BJ (cell line): Measurements from ENCODE around the gene FITM1. TPM values are rescaled to one million over a fixed set of nuclear protein-coding genes. Genes with fewer than 3 reads are reported as not detected.

Experiments used
- CTCF ChIA-PET: fragments of 350-600 bp; formaldehyde crosslinking; extraction: SDS; loops from one replicate; lab custom pipeline; 2021; ENCODE audit warnings: antibody characterized with exemption, inconsistent platforms; lab: Yijun Ruan, JAX
- POLR2A ChIA-PET: fragments of 300-600 bp; sonication (Branson Sonifier 250); formaldehyde crosslinking; extraction: SDS; loops from one replicate; lab custom pipeline; 2021; ENCODE audit warnings: antibody characterized with exemption; lab: Charles Lee
- DNase-seq: peaks from one replicate; pipeline ENCODE4 v3.0.0-alpha.2; 2011; ENCODE audit warnings: low read depth
- H3K27me3 ChIP-seq: 2 replicates; pipeline ENCODE4 v1.6.0; 2011; ENCODE audit warnings: low read length; ENCODE audit not compliant: control insufficient read depth, insufficient read depth
- H3K36me3 ChIP-seq: 2 replicates; pipeline ENCODE4 v1.5.1; 2011; ENCODE audit warnings: low read length; ENCODE audit not compliant: control insufficient read depth, insufficient read depth
- H3K4me3 ChIP-seq: 2 replicates; pipeline ENCODE4 v1.5.1; 2011; ENCODE audit warnings: low read depth, mild to moderate bottlenecking, control low read depth, low read length
- polyA plus RNA-seq: library from polyadenylated mRNA; depleted of rRNA; stranded (reverse); fragments of >200 nt; gene quantifications from 2 replicates; pipeline ENCODE4 v1.2.3, GENCODE V29; 2011
- TF ChIP-seq, protein P1 (sequence below): IDR thresholded peaks from 2 replicates; pipeline ENCODE4 v1.5.1; 2011; ENCODE audit warnings: low read depth, mild to moderate bottlenecking, control low read depth, inconsistent platforms, low read length, moderate library complexity; ENCODE audit not compliant: insufficient read depth

Gene FITM1
- polyA plus RNA-seq, 1 experiment: 0.10 TPM

DNA sequence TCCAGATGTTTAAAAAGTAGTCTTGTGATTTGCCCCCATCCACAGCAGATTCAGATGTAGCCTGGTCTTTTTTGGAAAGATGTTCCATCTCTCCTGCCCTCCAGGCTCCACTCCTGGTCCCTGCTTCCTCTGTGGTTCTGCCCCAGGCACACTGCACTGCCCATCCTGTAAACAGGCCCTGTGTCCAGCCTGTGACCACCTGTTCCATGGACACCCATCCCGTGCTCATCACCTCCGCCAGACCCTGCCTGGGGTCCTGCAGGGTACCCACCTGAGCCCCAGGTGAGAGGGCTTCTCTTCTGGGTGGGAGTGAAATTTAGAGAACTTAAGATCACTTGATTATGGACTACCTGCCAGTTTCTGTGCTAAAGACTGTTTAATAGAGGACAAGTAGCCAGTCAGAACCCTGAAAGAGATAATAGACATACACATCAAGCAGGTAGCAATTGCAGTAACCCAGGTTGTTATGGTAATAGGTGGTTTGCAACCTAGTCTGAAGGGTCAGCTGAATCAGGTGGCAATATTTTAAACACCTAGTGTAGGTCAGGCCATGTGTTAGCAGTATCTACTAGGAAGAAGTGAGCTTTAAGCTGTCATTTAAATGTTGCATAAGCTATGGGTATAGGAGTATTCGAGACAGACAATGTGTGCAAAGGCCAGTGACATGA is 19.0 kb downstream of the FITM1 start:
- ChIA-PET CTCF (interaction anchor here (4.0 kb wide), 1 partner anchor 11 kb away, joined by 35 read pairs; the partner anchor contains the start of gene IRF9), POLR2A (no interaction called here)
- no peaks in the 10 kb centered on the region for H3K27me3 ChIP-seq
- DNase-seq: no peak
- TF ChIP-seq, protein P1, sequence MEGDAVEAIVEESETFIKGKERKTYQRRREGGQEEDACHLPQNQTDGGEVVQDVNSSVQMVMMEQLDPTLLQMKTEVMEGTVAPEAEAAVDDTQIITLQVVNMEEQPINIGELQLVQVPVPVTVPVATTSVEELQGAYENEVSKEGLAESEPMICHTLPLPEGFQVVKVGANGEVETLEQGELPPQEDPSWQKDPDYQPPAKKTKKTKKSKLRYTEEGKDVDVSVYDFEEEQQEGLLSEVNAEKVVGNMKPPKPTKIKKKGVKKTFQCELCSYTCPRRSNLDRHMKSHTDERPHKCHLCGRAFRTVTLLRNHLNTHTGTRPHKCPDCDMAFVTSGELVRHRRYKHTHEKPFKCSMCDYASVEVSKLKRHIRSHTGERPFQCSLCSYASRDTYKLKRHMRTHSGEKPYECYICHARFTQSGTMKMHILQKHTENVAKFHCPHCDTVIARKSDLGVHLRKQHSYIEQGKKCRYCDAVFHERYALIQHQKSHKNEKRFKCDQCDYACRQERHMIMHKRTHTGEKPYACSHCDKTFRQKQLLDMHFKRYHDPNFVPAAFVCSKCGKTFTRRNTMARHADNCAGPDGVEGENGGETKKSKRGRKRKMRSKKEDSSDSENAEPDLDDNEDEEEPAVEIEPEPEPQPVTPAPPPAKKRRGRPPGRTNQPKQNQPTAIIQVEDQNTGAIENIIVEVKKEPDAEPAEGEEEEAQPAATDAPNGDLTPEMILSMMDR: no peak
- H3K4me3 ChIP-seq: no peak overlapping the region
- H3K36me3 ChIP-seq: peaks cover 26% of the 10 kb centered on the region

DNA sequence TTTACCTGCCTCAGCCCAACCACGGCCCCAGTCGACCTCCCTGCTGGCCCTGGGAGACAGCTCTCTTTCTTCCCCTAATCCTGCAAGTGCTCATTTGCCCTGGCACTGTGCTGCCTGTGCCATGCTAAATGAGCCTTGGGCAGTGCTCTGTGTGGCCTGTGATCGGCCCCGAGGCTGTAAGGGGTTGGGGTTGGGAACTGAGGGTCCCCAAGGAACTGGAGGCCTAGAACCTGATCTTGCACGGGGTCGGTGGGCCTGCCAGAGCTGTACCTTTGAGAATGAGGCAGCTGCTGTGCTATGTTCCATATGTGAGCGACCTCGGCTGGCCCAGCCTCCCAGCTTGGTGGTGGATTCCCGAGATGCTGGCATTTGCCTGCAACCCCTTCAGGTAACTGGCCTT is 19.6 kb downstream of the FITM1 start:
- TF ChIP-seq, protein P1: no peak

DNA sequence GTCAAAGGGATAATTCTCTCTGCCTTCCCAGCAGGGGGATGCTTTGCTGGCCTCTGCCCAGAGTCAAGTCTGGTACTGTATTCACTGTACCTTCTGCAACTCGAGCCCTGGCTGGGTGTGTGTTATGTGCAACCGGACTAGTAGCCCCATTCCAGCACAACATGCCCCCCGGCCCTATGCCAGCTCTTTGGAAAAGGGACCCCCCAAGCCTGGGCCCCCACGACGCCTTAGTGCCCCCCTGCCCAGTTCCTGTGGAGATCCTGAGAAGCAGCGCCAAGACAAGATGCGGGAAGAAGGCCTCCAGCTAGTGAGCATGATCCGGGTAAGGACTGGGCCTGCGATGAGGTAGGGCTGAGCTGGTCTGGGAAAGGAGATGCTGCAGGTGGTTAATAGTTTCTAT is 20.1 kb downstream of the FITM1 start:
- ChIA-PET POLR2A (interaction anchor here (1.2 kb wide), 1 partner anchor 11 kb away, joined by 3 read pairs; the partner anchor contains the start of gene IRF9), CTCF (interaction anchor here (0.6 to 4.0 kb wide), 5 partner anchors 10 to 587 kb away, joined by 3 to 35 read pairs (median 3); partner anchors contain the start of gene IRF9)
- peaks cover 32% of the 10 kb centered on the region for H3K36me3 ChIP-seq
- DNase-seq: no peak
- no peak overlapping the region for H3K4me3 ChIP-seq
- TF ChIP-seq, protein P1: no peak
- no peaks in the 10 kb centered on the region for H3K27me3 ChIP-seq

More for the DNA sequence above, 19.6 kb downstream of the FITM1 start:
- no peak for DNase-seq
- no peaks in the 10 kb centered on the region for H3K27me3 ChIP-seq
- H3K4me3 ChIP-seq: no peak overlapping the region
- peaks cover 28% of the 10 kb centered on the region for H3K36me3 ChIP-seq
- ChIA-PET CTCF (interaction anchor here (0.9 to 4.0 kb wide), 2 partner anchors 11 to 41 kb away, joined by 4 to 35 read pairs; partner anchors contain the start of gene IRF9), POLR2A (no interaction called here)

DNA sequence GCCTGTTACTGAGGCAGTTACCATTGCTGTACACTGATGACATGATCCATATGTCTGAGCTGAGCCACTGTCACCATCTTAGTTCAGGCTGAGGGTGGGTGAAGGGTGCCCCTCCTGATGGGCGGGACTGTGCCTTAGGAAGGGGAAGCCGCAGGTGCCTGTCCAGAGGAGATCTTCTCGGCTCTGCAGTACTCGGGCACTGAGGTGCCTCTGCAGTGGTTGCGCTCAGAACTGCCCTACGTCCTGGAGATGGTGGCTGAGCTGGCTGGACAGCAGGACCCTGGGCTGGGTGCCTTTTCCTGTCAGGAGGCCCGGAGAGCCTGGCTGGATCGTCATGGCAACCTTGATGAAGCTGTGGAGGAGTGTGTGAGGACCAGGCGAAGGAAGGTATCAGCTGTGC is 20.5 kb downstream of the FITM1 start:
- no peaks in the 10 kb centered on the region for H3K27me3 ChIP-seq
- TF ChIP-seq, protein P1: no peak
- H3K36me3 ChIP-seq: peaks cover 36% of the 10 kb centered on the region
- ChIA-PET CTCF (interaction anchor here (0.6 to 4.0 kb wide), 6 partner anchors 10 to 588 kb away, joined by 3 to 35 read pairs (median 4); partner anchors contain the start of gene IRF9), POLR2A (interaction anchor here (1.2 kb wide), 1 partner anchor 10 kb away, joined by 3 read pairs; the partner anchor contains the start of gene IRF9)
- no peak overlapping the region for H3K4me3 ChIP-seq
- DNase-seq: no peak

DNA sequence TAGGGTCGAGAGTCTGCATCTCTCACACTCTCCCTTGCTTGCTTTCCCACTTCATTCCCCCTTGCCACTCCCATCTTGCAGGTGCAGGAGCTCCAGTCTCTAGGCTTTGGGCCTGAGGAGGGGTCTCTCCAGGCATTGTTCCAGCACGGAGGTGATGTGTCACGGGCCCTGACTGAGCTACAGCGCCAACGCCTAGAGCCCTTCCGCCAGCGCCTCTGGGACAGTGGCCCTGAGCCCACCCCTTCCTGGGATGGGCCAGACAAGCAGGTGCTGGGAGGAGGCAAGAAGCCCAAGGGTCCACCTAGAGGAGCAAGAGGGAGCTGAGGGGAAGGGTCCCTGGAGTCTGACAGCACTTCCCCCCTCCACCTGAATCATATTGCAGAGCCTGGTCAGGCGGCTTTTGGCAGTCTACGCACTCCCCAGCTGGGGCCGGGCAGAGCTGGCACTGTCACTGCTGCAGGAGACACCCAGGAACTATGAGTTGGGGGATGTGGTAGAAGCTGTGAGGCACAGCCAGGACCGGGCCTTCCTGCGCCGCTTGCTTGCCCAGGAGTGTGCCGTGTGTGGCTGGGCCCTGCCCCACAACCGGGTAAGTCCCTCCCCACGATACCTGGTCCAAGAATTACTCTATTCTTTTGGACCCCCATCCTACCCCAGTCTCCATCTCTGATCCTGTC is 21.1 kb downstream of the FITM1 start:
- ChIA-PET POLR2A (interaction anchor here (1.2 kb wide), 1 partner anchor 10 kb away, joined by 3 read pairs; the partner anchor contains the start of gene IRF9), CTCF (interaction anchor here (1.8 to 4.0 kb wide), 2 partner anchors 9 to 61 kb away, joined by 8 to 35 read pairs; partner anchors contain the start of gene IRF9)
- peaks cover 40% of the 10 kb centered on the region for H3K36me3 ChIP-seq
- H3K27me3 ChIP-seq: no peaks in the 10 kb centered on the region
- no peak for DNase-seq
- H3K4me3 ChIP-seq: no peak overlapping the region
- TF ChIP-seq, protein P1: no peak
